Anterior cingulate cortex (tissue), 58 donors: Measurements from ENCODE around the gene GNAS.

ENCODE experiments used
- DNase-seq, 58 donors: peaks; one replicate each; lab custom pipeline; 2025; lab: John Stamatoyannopoulos, UW

The GNAS gene

DNA sequence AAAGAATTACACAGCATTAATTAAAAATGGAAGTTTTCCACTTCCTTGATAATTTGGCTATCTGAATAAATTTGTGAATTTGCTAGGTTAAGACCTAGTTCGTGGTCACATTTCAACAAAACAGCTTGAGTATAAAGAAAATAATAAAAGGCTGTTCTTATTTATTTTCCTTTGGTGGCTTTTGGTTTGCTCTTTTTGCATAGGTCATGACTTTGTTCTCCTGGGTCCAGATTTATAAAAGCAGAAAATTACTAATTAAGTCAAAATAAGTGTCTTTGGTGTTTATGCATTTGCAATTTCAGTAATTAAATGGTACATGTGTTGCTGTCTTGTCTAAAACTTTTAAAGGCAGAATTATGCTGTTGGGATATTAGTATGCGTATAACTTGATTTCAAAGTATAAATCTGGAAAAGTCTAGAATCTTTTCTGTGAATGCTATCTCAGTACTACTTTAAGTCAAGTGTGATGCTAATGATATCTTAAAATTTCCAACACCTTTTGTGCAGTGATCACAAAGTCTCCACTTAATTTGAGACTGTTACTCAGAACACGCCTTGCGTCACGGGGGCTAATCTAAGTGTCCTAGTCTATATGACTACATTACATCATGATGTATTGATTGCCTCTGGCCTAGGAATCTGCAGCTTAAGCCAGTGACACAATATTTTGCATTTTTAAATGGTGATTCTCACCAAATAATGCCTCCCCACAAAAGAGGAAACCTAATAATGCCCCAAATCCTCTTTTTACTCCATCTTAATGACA is 41.0 kb downstream of the GNAS start:
- no peak for DNase-seq

DNA sequence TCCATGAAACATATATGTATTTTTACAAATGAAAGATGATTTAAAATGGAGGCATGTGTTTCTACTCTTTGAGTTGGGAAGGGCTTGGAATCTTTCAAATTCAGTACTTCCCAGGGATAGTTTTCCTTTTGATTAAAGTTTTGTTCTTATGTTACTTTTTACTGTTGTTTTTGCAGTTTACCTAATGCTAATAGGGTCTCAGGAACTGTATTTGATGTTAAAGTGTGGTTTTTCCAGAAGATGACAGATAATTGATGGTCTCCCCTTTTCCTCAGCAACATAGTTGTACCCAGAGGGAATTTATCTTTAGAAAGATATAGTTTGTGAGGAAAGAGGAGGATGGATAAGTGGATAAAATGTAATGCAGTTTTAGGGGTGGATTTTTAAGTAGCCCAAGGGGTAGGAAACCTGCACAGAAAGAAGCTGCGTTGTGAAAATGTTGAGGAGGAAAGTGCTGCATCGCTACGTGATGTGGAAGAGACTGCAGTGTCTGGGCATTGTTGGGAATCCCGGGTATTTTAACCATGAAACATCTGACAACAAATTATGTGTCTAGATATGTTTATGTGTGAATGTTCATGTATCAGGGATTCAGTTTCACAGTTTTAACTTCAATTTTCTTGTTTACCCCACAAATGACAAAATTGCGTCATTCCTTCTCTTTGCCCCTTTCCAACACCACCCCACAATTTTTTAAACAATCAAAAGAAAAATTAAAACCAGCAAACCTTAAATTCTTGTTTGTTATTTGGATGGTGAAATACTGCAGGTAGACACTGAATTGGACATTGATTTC is 42.3 kb downstream of the GNAS start:
- no peak for DNase-seq

DNA sequence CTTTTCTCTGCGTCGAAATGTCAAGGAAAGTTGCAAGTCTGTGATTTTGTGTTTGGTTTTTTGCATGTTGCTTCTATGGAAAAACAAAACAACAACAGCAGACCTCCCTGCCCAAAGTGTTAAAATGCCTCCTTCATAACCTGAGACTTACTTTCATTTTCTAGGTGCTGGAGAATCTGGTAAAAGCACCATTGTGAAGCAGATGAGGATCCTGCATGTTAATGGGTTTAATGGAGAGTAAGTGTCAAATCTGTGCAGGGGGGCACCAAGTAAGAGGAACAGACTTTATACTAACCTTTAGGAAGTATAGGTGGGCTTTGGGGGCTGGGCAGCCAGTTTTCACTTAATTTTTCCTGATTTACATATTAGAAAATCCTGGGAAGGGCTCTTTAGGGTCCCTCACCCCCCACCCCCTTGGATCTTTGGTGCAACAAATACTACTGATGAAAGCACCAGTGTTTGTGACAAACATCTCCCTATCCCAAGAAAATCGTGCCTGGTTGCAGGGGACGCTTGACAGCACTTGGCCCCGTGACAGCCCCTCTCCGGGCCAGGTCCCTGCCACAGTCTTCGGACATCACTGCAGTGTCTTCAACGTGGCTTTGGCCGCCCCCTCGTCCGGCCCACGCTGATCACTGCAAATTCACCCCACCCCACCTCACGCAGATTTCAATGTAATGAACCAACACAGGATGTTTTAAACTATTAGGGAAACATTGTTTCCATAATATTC is 43.1 kb downstream of the GNAS start:
- DNase-seq, result peak in 2 of 58 donors; percentile 12 to 21

DNA sequence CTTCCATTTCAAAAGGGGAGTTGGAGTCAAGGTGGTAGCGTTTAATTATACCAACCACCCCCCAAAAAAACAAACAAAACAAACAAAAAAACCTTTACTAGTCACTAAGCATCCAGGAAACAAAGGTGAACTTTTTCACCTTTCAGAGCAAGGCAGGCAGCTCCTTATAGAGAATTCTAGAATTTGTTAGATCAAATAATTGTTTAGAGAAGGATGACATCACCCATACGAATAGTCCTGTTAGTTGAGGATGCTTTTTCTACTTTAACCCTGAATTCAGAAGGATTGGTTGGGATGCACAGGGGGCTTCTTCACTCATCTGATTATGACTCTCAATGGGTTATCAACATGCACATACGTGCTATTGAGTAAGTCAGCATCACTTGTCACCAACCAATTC is 44.3 kb downstream of the GNAS start:
- no peak for DNase-seq

DNA sequence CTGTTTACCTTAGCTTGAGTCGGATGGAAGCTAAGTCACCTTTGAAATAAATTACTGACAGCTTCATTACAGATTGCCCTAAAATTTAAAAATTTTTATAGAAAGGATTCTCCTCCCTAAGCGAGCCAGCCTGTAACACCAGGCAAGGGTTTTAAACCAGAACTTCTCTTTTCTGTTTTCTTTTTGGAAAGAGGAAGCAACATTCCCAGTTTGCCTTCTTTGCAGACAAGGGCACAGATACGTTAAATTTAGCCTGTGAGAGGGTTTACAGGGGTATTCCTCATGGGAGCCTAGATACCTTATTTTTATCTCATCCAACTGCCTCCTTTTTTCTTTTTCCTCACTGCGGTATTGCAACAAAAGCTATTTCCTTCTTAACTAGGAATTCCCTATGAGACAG is 45.0 kb downstream of the GNAS start:
- no peak for DNase-seq

DNA sequence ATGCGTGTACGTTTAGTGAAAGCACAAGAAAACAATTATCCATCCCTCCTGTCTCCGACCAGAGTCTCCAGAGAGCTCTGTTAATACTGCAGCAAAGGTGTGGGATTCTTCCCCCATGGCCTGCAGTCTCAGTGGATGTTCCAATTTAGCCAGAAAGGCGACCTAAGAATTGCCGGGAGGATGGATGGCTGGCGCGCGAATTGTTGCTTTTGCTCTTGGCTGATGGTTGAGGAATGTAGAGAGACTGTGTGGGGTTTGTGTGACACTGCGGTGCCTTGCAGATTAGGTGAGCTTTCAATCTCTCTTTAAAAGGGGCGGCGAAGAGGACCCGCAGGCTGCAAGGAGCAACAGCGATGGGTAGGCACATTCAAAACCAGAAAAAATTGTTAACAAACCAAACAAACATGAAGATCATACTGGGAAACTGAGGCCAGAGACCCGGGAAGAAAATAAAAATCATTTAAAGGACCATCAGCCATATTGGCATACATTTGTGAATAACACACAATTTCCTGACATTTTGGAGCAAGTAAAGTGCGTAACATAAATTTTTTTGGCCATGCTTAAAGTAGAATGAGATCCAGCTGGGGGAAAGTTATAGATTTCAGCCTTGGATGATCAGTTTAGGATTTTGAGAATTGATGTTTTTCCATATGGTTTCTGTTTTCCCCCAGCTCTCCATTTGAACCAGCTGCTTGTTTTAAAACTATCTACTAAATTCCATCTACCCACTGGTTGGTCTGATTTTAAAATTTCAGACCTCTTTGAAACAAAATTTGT is 46.3 kb downstream of the GNAS start:
- DNase-seq, result no peak

DNA sequence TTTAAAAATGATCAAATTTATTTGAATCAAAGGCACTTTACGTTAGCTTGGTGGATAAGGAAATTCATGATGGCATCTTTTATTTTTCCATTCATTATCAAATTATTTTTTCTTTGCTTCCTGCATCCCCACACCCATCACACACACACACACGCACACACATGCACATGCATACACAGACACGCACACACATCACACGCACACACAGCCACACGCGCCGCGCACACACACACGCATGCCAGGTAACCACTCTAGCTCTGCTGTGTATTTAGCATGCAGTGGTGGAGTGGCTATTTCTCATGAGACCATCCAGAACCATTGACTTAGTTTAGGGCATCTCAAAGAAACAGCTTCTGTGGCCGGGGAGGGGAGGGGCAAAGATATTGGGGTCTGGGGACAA is 47.0 kb downstream of the GNAS start:
- DNase-seq, result no peak

DNA sequence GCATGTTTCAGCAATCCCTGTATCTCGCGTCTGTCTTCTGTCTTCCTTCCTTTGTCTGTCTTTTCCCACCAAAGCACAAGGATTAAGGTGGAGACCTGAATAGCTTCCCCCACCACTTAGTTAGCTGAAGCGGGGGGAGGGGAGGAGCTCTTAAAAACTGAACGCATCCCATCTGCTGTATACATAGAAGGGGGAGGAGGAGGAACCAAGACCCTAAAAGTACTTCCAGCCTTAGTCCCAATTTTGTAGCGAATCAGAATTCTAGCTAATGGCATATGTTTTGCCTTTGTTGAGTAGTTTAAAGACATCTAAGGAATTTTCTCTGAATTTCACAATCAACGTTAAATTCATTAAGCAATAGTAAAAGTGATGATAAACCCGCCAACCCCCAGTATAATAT is 47.9 kb downstream of the GNAS start:
- no peak for DNase-seq

DNA sequence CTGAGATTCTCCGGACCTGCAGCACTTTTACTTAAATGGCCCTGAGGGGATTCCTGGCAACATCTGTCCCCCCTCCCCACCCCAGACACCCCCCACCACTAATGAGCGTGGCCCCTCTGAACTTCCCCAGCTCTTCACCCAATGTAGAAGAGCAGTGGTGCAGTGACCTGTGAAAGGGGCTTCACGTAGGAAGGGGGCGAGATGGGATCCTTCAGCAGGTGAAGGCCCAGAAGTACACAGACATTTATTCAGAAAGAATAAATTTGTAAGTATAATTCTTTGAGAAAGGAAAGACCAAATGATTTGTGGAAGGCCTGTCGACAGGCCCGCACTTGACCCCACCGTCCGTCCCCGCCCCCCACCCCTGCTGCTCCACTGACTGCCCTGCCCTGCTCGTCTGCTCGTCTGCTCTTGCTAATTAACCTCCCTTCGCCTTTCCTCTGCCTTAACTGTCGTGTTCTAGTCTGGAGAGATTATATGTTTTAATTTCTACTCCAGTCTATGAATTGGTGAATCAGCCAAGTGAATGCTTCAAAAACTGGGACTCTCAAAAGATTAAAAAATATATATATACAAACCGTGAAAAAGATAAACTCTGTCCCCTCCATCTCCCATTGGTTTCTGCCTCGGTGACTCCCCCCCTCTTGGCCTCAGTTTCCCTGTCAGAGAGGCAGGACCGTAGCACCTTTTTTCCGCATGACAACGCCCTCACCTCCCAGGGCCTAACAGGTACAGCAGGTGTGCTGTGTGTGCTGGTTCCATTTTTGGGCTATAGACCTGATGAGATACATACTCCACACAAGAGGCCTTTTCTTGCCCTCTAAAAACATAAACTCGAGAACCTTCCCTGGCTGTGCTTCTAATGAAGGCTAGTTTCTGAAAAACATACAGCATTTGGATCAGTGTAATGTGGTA is 49.2 kb downstream of the GNAS start:
- DNase-seq, result no peak

DNA sequence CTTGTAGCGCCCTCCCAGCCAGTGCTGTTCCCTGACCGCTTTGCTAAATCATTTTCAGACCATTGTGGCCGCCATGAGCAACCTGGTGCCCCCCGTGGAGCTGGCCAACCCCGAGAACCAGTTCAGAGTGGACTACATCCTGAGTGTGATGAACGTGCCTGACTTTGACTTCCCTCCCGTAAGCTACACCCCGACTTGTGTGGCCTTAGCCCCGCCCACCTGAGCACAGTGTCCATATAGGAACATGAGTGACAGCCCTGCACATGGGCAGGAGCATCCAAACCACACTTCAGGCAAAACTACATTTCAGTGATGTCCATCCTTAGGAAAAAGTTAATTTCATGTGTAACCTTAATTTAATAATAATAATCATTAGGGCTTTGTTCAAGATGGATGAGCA is 51.1 kb downstream of the GNAS start:
- DNase-seq, result no peak

DNA sequence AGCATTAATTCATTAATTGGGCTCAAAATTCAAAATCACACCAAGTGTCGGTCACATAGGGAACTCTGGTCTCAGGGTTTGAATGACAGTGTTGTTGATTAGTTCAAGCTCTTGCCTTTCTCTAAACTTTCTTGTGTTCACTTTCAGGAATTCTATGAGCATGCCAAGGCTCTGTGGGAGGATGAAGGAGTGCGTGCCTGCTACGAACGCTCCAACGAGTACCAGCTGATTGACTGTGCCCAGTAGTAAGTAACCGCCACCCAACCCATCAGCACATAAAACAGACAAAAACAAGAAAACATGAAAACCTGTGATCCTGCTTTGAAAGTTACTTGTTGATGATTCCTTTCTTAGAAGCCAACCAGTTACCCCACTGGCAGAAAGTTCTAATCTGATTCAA is 52.7 kb downstream of the GNAS start:
- no peak for DNase-seq

DNA sequence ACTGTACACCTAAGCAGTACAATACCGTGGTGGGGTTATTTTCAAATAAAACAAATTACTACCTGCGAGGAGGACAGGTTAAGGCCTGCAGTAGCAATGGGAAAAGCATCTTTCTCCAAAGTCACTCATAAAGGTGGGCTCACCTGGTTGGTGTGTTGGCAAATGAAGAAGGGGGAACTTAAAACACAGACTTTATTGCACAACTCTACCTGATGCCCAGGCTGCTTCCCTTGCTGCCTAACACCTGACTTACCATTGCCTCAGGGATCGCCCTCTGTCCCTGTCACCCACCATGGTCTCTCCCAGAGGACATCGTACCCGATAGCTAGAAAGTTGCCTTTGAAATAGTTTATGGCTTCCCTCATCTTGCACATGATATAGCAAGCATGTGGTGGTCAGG is 53.6 kb downstream of the GNAS start:
- DNase-seq, result no peak

DNA sequence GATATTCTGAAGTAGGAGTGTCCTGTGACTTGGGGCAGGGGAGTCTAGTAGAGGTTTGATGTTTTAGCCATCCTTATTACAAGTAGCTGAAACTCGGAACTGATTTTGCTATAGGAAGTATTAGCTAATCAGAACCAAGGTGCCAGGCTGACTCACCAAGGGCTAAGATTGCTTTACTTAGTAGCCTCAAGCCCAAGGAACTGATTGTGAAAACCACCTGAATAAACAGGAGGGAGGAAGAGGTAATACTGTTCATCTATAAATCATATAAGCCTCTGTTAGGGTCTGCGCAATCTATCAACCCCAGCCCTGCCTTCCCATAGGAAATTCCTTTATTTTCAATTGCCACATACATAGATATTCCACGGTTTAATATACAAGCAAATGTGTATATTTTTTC is 54.4 kb downstream of the GNAS start:
- DNase-seq, result no peak

DNA sequence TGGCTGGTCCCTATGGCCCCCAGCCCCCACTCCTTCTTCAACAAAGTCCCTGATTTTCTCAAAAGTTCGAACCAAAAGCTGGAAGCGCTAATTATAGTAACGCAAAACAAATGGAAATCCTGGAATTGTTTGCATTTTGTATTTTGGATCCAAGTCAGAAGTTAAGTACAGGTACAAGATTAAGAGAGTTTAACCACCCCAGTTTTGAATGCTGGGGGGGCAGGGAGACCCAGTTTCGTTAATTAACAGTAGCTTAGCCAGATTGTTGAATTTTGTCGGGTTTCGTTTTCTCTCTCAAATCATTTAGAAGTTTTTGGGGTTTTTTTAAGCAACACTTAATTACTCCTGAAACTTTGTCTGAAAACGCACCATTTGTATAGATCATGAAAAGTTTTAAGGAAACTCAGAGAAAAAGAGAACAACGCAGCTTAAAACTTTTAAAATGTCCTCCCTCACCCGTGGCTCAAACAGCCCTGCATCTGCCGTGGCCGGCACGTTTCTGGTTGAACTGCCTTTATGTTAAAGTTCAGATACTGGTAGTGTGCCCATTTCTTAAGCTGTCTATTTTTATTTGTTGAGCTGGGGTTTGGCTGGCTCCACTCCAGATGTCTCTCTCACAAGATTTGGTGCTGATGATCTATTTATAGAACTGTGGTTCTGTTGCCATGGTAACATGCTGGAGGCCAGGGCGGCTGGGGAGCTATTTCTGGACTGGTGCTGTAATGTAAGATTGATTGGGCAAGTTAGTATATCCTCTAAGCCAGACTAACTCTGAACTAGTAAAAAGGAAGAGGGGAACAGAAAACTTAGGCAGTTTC is 55.0 kb downstream of the GNAS start:
- DNase-seq, result peak in 54 of 58 donors; percentile 10 to 90 (median 66)

DNA sequence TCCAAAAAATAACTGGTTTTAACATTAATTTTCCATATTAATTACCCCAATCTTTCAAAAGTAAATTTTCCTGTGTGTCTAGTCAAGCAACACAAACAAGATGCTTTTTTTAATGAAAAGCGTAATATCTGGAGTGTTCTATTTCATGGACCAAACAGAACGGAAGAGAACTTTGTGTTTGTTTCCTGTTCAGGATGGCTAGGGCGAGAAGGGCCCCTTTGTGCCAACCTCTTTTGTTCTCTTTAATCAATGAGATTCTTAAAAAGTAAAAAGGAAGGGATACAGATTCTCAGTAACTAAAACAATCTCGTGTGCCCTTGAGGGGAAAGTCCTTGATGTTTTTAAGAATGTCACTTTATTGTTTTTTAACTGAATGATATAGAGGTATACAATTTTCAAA is 55.7 kb downstream of the GNAS start:
- DNase-seq, result no peak

DNA sequence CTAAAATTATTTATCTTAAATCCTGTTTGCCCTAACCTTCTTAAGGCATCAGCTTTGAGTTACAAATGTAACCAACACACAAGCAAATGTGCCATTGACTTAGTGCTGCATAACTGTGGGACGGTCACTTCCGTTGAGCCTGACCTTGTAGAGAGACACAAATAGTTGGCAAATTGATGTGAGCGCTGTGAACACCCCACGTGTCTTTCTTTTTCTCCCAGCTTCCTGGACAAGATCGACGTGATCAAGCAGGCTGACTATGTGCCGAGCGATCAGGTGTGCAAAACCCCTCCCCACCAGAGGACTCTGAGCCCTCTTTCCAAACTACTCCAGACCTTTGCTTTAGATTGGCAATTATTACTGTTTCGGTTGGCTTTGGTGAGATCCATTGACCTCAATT is 56.4 kb downstream of the GNAS start:
- no peak for DNase-seq

DNA sequence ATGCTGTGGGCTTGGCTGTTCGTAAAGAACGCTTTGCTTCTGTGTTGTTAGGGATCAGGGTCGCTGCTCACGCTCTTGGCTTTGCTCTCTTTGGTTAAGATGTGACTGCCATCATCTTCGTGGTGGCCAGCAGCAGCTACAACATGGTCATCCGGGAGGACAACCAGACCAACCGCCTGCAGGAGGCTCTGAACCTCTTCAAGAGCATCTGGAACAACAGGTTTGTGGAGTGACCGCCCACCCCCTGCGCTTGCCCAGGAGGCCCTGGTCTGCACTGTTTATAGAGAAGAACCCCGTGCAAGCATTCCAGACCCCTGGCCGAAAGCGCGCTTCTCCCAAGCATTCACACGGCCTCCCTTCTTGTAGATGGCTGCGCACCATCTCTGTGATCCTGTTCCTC is 57.1 kb downstream of the GNAS start:
- no peak for DNase-seq

DNA sequence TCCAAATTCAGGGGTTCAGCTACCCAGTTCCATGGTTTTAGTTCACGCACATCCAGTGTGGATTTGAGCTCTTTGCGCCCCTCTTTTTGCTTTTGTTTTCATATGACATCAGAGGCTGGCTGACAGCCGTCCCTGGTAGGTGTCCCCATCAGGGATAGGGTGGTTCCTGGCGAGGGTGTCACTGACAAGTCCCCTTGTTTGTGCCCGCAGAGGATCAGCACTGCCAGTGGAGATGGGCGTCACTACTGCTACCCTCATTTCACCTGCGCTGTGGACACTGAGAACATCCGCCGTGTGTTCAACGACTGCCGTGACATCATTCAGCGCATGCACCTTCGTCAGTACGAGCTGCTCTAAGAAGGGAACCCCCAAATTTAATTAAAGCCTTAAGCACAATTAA is 58.0 kb downstream of the GNAS start:
- no peak for DNase-seq

DNA sequence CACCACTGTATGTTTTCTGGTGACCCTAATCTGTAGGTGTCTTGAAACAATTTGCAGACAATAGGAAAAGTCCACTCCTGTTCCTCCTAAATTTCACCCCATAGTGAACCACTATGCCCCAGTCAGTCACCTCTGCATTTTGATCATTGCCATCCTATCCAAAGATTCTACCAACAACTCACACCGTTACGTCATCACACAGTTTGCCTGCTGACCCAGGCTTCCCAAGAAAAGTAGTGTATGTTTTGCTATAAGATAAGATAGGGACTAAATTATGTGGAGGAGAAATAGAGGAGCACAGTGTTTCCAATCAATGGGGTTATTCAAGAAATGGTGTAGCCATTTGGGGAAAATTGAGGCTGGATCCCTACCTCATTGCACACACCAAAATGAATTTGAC is 58.8 kb downstream of the GNAS start:
- DNase-seq, result no peak
